ENCODE measurements around the gene LILRB3.
"Not testable (repeated sequence)": the region's sequence is repeated elsewhere in the genome, so short reads cannot be mapped to it uniquely, and the experiment has no call there.

LILRB3 gene

GRCh38 chr19:54194463-54194862, 28.3 kb downstream of the LILRB3 start:
- H3K4me3 Mint-ChIP-seq; H3K9me3 Mint-ChIP-seq; H3K27me3 Mint-ChIP-seq (ENCODE audit: low read depth); H3K27ac Mint-ChIP-seq: not testable (repeated sequence)
- peaks cover 22% of the 10 kb centered on the region for H3K4me1 Mint-ChIP-seq (ENCODE audit: low read depth)
- peaks cover 19% of the 10 kb centered on the region for H3K36me3 Mint-ChIP-seq (ENCODE audit: low read depth)

- no peaks in the 10 kb centered on the region for H3K9me3 Mint-ChIP-seq
- no peaks in the 10 kb centered on the region for H3K27me3 Mint-ChIP-seq (ENCODE audit: low read depth)
- peaks cover 26% of the 10 kb centered on the region for H3K4me1 Mint-ChIP-seq (ENCODE audit: low read depth)
- H3K27ac Mint-ChIP-seq = no peak overlapping the region
- peaks cover 18% of the 10 kb centered on the region for H3K36me3 Mint-ChIP-seq (ENCODE audit: low read depth)
- H3K4me3 Mint-ChIP-seq = peak overlapping the region; percentile 68
These were observed 29.8 kb downstream of the LILRB3 start for GRCh38 chr19:54193011-54193410.

GRCh38 chr19:54191811-54192453, 30.9 kb downstream of the LILRB3 start:
- Mint-ChIP-seq H3K4me3 (peak overlapping the region; percentile 79), H3K27me3 (ENCODE audit: low read depth) (no peaks in the 10 kb centered on the region), H3K9me3 (no peaks in the 10 kb centered on the region), H3K36me3 (ENCODE audit: low read depth) (peaks cover 21% of the 10 kb centered on the region), H3K27ac (peak overlapping the region; percentile 63), H3K4me1 (ENCODE audit: low read depth) (peaks cover 34% of the 10 kb centered on the region)

- H3K9me3 Mint-ChIP-seq = no peaks in the 10 kb centered on the region
- H3K27me3 Mint-ChIP-seq (ENCODE audit: low read depth) = no peaks in the 10 kb centered on the region
- H3K36me3 Mint-ChIP-seq (ENCODE audit: low read depth) = peaks cover 23% of the 10 kb centered on the region
- H3K4me1 Mint-ChIP-seq (ENCODE audit: low read depth) = peaks cover 34% of the 10 kb centered on the region
- peak within 1 kb of the TSS; percentile 99 for H3K27ac Mint-ChIP-seq
- H3K4me3 Mint-ChIP-seq = peak within 1 kb of the TSS; percentile 90
These were observed 31.6 kb downstream of the LILRB3 start, which contains the start of gene TSEN34 for GRCh38 chr19:54191011-54191810. Gene TSEN34, plus strand, starts transcription at chr19:54191308. Its CDS starts 57 bp downstream, at chr19:54191365.

GRCh38 chr19:54190503-54191010, 32.2 kb downstream of the LILRB3 start:
- Mint-ChIP-seq H3K36me3 (ENCODE audit: low read depth) (peaks cover 22% of the 10 kb centered on the region), H3K9me3 (no peaks in the 10 kb centered on the region), H3K27me3 (ENCODE audit: low read depth) (no peaks in the 10 kb centered on the region), H3K27ac (peak overlapping the region; percentile 99), H3K4me1 (ENCODE audit: low read depth) (peaks cover 34% of the 10 kb centered on the region), H3K4me3 (peak overlapping the region; percentile 90)

GRCh38 chr19:54189735-54190502, 32.9 kb downstream of the LILRB3 start:
- peaks cover 19% of the 10 kb centered on the region for H3K36me3 Mint-ChIP-seq (ENCODE audit: low read depth)
- no peaks in the 10 kb centered on the region for H3K27me3 Mint-ChIP-seq (ENCODE audit: low read depth)
- H3K9me3 Mint-ChIP-seq = no peaks in the 10 kb centered on the region

GRCh38 chr19:54189145-54189734, 33.6 kb downstream of the LILRB3 start, which contains the start of gene MBOAT7:
Gene MBOAT7, minus strand, starts transcription at chr19:54189580. Its CDS starts 1,072 bp downstream, at chr19:54188508.
- H3K27me3 Mint-ChIP-seq (ENCODE audit: low read depth) = no peaks in the 10 kb centered on the region
- H3K4me1 Mint-ChIP-seq (ENCODE audit: low read depth) = peaks cover 32% of the 10 kb centered on the region
- H3K36me3 Mint-ChIP-seq (ENCODE audit: low read depth) = peaks cover 19% of the 10 kb centered on the region
- peak within 1 kb of the TSS; percentile 99 for H3K27ac Mint-ChIP-seq
- H3K4me3 Mint-ChIP-seq = peak within 1 kb of the TSS; percentile 90
- H3K9me3 Mint-ChIP-seq = no peaks in the 10 kb centered on the region

More at GRCh38 chr19:54189735-54190502, 32.9 kb downstream of the LILRB3 start:
- H3K4me1 Mint-ChIP-seq (ENCODE audit: low read depth) = peaks cover 34% of the 10 kb centered on the region
- H3K4me3 Mint-ChIP-seq = peak overlapping the region; percentile 90
- H3K27ac Mint-ChIP-seq = peak overlapping the region; percentile 99

- Mint-ChIP-seq H3K4me3 (peak overlapping the region; percentile 87), H3K9me3 (no peaks in the 10 kb centered on the region), H3K27ac (peak overlapping the region; percentile 88), H3K4me1 (ENCODE audit: low read depth) (peaks cover 32% of the 10 kb centered on the region), H3K36me3 (ENCODE audit: low read depth) (peaks cover 17% of the 10 kb centered on the region), H3K27me3 (ENCODE audit: low read depth) (no peaks in the 10 kb centered on the region)
These were observed 34.5 kb downstream of the LILRB3 start for GRCh38 chr19:54188215-54188871.

- H3K36me3 Mint-ChIP-seq (ENCODE audit: low read depth) = peaks cover 14% of the 10 kb centered on the region
- peaks cover 23% of the 10 kb centered on the region for H3K4me1 Mint-ChIP-seq (ENCODE audit: low read depth)
- H3K9me3 Mint-ChIP-seq = no peaks in the 10 kb centered on the region
- peak overlapping the region; percentile 87 for H3K4me3 Mint-ChIP-seq
- no peaks in the 10 kb centered on the region for H3K27me3 Mint-ChIP-seq (ENCODE audit: low read depth)
- peak overlapping the region; percentile 50 for H3K27ac Mint-ChIP-seq
These were observed 35.8 kb downstream of the LILRB3 start for GRCh38 chr19:54186934-54187381.

GRCh38 chr19:54186351-54186750, 36.5 kb downstream of the LILRB3 start:
- no peak overlapping the region for H3K27ac Mint-ChIP-seq

GRCh38 chr19:54183431-54183830, 39.4 kb downstream of the LILRB3 start:
- H3K36me3 Mint-ChIP-seq (ENCODE audit: low read depth) = peaks cover 14% of the 10 kb centered on the region
- H3K9me3 Mint-ChIP-seq = no peaks in the 10 kb centered on the region
- H3K27ac Mint-ChIP-seq = no peak overlapping the region
- no peaks in the 10 kb centered on the region for H3K27me3 Mint-ChIP-seq (ENCODE audit: low read depth)
- H3K4me1 Mint-ChIP-seq (ENCODE audit: low read depth) = peaks cover 14% of the 10 kb centered on the region
- no peak overlapping the region for H3K4me3 Mint-ChIP-seq

More at GRCh38 chr19:54186351-54186750, 36.5 kb downstream of the LILRB3 start:
- H3K4me1 Mint-ChIP-seq (ENCODE audit: low read depth) = peaks cover 20% of the 10 kb centered on the region
- H3K4me3 Mint-ChIP-seq = no peak overlapping the region
- no peaks in the 10 kb centered on the region for H3K27me3 Mint-ChIP-seq (ENCODE audit: low read depth)
- H3K9me3 Mint-ChIP-seq = no peaks in the 10 kb centered on the region
- peaks cover 12% of the 10 kb centered on the region for H3K36me3 Mint-ChIP-seq (ENCODE audit: low read depth)

- not testable (repeated sequence) for H3K4me3 Mint-ChIP-seq; H3K27ac Mint-ChIP-seq; H3K4me1 Mint-ChIP-seq (ENCODE audit: low read depth); H3K27me3 Mint-ChIP-seq (ENCODE audit: low read depth); H3K9me3 Mint-ChIP-seq
- H3K36me3 Mint-ChIP-seq (ENCODE audit: low read depth) = peaks cover 15% of the 10 kb centered on the region
These were observed 40.9 kb downstream of the LILRB3 start for GRCh38 chr19:54181894-54182293.

GRCh38 chr19:54180691-54181091, 42.1 kb downstream of the LILRB3 start:
- Mint-ChIP-seq H3K36me3 (ENCODE audit: low read depth) (peaks cover 15% of the 10 kb centered on the region), H3K27me3 (ENCODE audit: low read depth) (no peaks in the 10 kb centered on the region), H3K4me3 (no peak overlapping the region), H3K27ac (no peak overlapping the region), H3K4me1 (ENCODE audit: low read depth) (peaks cover 1% of the 10 kb centered on the region), H3K9me3 (no peaks in the 10 kb centered on the region)

All from T-helper 1 cell treated with Interleukin-12 subunit alpha and Interleukin-12 subunit beta and Interleukin-4 antibody, amounts not matched to agents 30 μg/mL and 1 μg/mL, for 36 hours (primary cell).